ENCODE results near the gene PITPNB.

PITPNB gene

DNA sequence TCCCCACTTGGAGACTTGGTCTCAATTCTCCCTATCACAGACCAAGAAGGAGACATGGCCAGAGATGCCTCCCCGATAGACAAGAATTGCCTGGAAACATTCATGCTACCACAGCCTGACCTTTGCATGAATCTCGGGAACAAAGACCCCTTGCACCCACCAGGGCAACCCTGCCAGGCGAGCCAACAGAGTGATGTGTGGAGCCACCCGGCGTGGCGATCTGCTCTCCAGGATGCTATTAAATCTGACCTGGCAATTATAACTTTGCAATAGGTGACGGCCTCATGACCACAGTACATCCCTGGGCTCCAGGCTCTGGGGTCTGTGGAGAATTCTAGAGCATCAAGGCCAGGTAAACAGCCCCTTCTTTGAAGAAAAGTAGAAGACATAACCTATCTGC is 86.5 kb downstream of the PITPNB start:
- DNase-seq (ENCODE audit: low read depth), result no peak

DNA sequence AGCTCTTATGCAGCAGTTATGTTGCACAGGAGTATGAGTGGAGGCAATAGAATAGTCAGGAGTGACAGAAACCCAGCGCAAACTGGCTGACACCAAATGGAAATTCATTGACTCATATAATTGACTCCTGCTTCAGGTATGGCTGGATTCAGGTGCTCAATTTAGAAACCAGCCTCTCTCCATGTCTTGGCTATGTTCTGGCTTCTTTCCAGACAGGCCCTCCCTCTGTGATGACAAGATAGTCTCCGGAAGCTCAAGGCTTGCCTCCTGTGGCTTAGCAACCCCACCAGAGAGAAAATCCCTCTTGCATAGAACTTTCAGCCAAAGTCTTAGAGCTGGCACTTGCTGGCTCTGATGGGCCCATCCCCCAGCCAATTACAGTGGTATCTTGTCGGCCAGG is 89.4 kb downstream of the PITPNB start:
- DNase-seq (ENCODE audit: low read depth), result no peak

DNA sequence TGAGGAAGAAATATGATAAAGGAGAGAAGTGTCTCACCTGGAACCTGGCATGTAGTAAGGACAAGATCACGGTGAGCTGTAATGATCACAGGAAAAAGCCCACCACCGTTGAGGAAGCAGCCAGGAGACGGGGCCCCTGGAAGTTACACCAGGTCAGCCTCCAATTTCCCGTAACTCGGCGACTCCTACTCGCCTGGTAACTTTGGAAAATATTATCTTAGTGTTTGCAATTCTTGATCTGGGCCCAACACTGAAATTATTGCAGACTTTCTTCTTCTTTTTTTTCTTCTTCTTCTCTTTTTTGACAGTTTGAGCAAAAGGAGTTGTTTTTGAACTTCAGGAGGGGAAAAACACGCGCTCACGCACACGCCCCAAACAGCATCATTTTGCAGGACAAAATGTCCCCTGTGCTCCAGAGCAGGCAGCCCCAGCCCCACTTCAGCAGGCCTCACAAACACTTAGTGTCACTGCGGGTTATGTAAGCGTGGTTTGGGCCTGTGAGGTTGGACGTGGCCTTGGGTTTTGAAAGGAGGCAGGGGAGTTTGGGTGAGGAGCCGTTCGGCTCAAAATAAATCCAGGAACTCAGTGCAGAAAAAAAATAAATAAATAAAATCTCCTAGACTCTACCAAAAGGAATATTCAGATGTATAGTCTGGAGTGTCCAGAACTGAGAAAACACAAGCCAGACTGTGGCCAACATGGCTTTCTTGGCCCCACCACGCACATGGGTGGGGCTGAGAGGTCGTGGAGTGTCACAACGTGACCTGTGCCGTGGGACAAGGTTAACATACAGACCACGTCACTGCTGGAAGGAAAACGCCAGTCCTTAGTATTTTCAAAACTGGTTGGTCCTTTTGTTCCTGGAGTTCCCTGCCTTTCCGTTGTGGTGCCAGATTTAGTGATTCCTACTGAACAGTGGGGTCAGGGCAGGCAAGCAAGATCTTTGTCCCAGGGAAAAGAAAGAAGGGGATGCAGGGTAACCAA is 91.2 kb downstream of the PITPNB start:
- DNase-seq (ENCODE audit: low read depth), result no peak

DNA sequence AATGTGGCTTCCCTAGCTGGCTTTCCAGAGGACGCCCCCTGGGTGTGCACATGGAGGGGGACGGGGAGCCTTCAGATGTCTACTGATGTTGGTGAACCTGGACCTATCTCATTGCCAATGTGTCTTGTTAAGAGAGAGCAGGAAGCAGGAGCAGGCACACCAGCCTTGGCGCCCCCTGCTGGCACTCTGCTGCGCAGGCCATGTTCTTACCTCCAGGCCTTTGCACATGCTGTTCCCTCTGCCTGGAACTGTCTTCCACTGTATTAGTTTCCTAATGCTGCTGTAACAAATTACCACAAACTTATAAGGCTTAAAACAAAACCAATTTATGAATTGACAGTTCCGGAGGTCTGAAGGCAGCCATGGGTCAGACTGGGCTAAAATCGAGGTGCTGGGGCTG is 93.9 kb downstream of the PITPNB start:
- DNase-seq (ENCODE audit: low read depth), result no peak

GRCh38 chr22:27823221-27823620 is 95.8 kb downstream of the PITPNB start:
- DNase-seq (ENCODE audit: low read depth), result no peak

DNA sequence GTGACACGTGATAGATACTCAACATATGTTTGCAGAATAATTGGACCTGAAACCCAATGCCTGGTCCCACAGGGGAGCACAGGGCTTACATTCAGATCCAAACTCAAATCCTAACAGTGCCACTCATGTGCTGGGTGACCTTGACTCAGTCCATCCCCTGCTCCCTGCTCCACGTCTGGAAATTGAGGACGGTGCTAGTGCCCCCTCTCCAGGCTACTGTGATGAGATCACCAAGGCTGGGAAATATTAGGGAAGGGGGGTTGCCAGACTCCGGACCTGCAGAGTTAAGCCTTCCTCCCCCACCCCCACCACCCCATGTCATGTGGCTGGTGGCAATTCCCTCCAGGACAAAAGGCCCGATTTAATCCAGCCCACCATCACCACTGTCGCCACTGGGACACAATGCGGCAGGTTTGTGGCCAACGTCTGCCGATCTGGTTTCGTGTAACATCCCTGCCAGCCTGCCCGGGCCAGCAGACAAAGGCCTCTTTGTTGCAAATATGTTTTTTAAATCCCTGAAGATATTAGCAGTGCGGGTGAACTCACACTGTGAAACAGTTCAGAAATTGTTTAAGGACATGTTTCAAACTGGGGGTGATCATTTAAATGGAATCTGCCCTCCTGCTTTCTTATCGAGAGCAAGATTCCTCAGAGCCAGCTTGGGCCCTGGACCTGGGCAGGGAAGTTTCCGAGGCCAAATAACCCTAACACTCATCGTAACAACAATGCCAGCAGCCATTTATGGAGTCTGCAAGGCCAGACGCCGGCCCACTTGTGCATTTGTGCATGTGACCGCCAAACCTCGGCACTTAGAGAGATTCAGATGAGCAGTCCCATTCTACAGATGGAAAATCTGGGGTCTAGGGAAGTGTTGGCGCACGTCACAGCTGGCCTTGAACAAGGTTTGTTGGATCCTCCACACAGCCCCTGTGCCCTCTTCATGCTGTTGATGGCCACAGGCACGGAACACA is 97.9 kb downstream of the PITPNB start:
- no peak for DNase-seq (ENCODE audit: low read depth)

DNA sequence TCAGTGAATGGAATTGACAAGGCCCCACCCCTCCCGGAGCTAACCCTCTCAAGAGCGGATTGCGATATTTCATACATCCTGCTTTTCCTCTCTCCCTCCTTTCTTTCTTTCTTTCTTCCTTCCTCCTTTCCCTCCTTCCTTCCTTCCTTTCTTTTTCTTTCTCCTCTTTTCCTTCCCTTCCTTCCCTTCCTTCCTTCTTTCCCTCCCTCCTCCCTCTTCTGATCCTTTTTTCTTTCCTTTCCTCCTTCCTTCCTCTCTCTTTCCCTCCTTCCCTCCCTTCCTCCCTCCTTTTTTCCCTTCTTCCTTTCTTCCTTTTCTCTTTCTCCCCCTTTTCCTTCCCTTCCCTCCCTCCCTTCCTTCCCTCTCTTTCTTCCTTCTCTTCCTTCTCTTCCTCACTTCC is 102.5 kb downstream of the PITPNB start:
- DNase-seq (ENCODE audit: low read depth), result no peak

GRCh38 chr22:27815826-27816530 is 103.1 kb downstream of the PITPNB start:
- DNase-seq (ENCODE audit: low read depth), result no peak

DNA sequence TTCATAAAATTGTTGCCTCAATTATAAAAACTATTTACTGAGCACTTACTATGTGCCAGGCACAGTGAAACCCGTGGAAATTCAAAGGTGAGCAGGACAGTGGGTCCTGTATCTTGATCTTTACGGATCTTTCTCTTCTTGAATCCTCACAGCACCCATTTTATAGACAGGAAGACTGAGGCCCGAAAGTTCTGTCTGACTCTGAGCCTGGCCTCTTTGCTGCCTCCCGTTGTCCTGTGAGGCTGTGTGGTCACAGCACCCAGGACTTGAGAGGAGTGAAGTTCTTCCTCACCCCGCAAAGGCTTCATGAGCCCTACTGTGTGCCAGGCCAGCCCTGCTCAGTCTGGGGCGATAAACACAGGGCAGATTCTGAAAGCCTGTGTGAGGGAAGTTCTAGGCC is 104.1 kb downstream of the PITPNB start:
- no peak for DNase-seq (ENCODE audit: low read depth)

DNA sequence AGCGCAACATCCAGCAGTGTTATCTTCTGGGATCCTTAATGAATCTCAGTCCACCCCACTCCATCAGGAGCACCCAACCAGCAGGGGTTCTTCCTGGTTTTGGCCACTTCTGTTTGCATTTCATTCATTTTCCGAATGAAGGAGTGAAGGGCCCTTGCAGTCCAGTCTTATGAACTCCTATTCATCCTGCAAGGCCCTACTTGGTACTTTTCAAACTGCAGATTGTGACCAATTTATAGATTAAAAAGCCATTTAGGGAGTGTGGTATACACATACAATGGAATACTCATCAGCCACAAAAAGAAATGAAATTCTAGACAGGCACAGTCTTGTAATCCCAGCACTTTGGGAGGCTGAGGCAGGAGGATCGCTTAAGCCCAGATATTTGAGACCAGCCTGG is 107.3 kb downstream of the PITPNB start:
- no peak for DNase-seq (ENCODE audit: low read depth)

DNA sequence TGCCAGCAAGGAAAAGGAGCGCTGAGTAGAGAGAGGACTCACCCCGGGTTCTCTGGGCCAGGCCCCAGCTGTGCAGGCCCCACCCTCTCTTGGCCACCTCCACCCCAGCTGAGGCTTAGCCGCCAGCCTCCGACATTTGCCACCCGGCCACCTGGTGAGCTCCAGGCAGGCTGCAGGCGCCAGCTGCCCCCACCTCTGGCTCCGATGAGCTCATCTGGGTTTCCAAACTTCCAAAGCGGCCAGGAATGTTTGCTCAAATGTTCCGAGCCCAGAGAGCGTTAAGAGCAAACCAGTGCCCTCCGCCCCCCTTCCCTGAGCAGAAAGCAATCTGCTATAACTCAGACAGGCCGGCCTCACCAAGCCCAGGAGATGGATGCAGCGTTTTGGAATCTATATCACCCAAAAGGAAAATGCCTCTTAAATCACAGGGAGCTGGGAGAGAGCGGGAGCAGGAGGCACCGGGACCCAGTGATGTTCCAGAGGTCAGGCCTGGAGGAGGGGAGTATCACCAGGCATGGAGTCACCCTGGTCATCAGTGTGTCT is 108.4 kb downstream of the PITPNB start:
- DNase-seq (ENCODE audit: low read depth), result no peak

- no peak for DNase-seq (ENCODE audit: low read depth)
These were observed 109.1 kb downstream of the PITPNB start for GRCh38 chr22:27809700-27810608.

DNA sequence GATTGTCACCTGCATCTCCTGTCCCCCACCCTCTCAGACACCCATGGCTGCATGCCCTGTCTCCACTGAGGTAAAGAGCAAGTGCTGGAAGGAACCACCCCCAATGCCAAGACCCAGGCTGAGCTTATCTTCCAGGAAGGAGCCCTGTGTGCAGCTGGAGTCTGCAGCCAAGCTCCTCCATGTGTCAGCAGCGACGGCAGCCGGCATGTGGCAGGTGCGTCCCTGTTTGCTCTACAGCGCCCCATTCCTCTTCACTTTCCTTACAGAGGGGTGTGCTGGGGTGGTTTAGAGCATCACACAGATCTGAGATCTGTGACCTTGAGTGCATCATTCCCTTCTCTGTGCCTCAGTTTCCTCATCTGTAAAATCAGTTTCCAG is 109.8 kb downstream of the PITPNB start:
- no peak for DNase-seq (ENCODE audit: low read depth)

- no peak for DNase-seq (ENCODE audit: low read depth)
These were observed 110.4 kb downstream of the PITPNB start for GRCh38 chr22:27808451-27809225.

DNA sequence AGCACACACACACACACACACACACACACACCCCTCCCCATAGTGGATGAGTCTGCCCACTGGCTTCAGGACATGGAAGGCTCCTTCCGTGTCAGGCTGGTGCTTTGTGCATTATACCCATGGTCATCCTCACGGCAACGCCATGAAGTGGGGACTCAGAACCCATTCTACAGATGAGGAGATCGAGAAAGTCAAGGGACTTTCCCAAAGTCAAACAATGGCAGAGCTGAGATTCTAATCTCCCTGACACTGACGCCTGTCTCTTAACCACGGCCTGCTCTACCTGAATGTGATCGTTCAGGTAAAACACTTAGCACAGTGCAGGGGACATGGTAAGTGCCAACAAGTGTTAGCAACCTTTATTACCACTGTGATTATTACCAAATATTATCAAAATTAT is 113.2 kb downstream of the PITPNB start:
- no peak for DNase-seq (ENCODE audit: low read depth)

DNA sequence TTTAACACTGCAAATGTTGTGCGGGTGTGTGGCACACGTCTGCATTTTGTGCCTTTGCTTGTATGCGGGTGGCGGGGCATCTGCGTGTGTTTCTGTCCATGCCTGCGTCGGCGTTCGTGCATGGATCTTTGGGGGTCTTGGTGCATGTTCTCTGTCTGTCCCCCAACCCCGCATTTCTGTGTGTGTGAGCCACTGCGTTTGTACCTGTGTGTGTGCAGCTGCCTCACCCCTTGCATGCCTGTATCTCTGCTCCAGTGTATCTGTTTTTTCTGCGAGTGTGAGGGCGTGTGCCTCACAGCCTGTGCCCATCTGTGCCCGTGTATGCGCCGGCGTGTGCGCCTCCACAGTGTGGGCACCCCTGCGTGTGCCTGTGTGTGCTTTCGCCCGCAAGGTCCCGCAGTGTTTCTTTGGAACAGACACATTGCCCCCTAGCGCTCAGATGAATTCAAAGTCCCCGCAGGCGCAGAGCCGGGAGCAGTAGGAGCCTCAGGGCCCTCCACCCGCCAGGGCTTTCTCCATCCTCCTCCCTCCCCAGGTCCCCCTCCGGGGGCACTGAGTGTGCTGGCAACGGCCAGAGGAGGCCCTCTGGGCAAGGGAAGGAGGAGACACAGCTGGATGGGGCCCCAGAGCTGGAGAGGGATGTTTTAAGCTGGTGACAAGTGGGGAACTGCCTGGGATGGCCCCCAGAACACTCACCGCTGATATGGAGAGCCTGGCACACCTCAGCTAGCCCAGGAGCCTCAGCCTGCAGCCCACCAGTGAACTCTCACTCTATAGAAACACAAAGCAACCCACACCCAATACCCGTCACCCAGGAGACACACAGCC is 114.4 kb downstream of the PITPNB start:
- DNase-seq (ENCODE audit: low read depth), result peak; percentile 6

GRCh38 chr22:27803841-27804415 is 115.1 kb downstream of the PITPNB start:
- no peak for DNase-seq (ENCODE audit: low read depth)

GRCh38 chr22:27802346-27803073 is 116.5 kb downstream of the PITPNB start:
- no peak for DNase-seq (ENCODE audit: low read depth)

All from activated T-helper 9 cell treated with anti-CD3 and anti-CD28 coated beads, Interleukin-2, amount 50 U/mL, for 16 hours (primary cell).